H1 (cell line): ENCODE data around the gene LRRC28. TPM values are rescaled to one million over a fixed set of nuclear protein-coding genes. Genes with fewer than 3 reads are reported as not detected.

Source experiments
- CBX8 ChIP-seq: fragments of 300-800, 300-1000 bp; sonication (generic); IDR thresholded peaks from 2 replicates; pipeline ENCODE4 v1.7.1; 2016; ENCODE audit warnings: low read depth, low read length, borderline replicate concordance
- CREB1 ChIP-seq: IDR thresholded peaks from 2 replicates; pipeline ENCODE4 v1.6.1; 2012; ENCODE audit warnings: inconsistent platforms
- POLR2AphosphoS5 ChIP-seq: IDR thresholded peaks from 2 replicates; pipeline ENCODE4 v1.6.1; 2011; ENCODE audit warnings: low read depth, low read length
- RBBP5 ChIP-seq: IDR thresholded peaks from 2 replicates; pipeline ENCODE4 v1.7.1; 2012; ENCODE audit warnings: low read depth, mild to moderate bottlenecking, inconsistent platforms, low read length, moderate library complexity, borderline replicate concordance
- TAF7 ChIP-seq: optimal IDR thresholded peaks from 2 replicates; pipeline ENCODE3; 2011; ENCODE audit warnings: low read depth, mild to moderate bottlenecking, inconsistent platforms, low read length, moderate library complexity, borderline replicate concordance
- polyA plus RNA-seq, 7 experiments: library from polyadenylated mRNA; depleted of rRNA in 3 of 7; stranded (reverse) in 5 of 7; unstranded in 2 of 7; fragments of >200 nt in 5 of 7; fragments of 200-250 nt in 2 of 7; gene quantifications; 1 replicate in 5 of 7; 2 replicates in 1 of 7; 4 replicates in 1 of 7; pipeline versions ENCODE4 v1.2.1 to v1.2.3, GENCODE V29; 2011 to 2013; ENCODE audit warnings: missing spikeins in 2 of 7, mixed read lengths in 2 of 7
- total RNA-seq: library from RNA; stranded (reverse); fragmentation: NEBNext Ultra II Directional; extraction: Animal tissue kit (Norgen Biotek cat#: 25700); gene quantifications from 2 replicates; pipeline ENCODE4 v1.2.1, GENCODE V29; 2021

LRRC28 gene
- total and polyA plus RNA-seq, 2 of the 8 experiments (the other 6 are each of a cell fraction or from before 2014, with no cell fraction given): 20.2 to 23.3 TPM

DNA sequence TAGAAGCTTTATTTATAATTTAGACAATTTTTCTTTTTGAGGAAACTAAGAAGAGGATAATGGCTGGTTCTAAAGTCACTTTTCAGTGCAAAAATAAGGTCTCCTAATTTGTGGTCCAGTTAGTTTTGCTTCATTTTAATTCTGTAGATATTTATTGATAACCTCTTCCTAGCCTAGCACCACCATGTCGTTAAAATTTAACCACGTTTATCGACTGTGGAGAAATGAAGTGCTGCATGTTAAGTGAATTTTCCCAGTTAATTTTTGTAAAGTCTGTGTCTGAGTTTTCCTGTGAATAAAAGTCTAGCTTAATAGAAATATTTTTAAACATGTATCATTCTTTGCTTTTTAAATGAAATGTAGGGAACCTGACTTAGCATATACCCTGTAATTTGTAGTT lies 16.7 kb downstream of the LRRC28 start (continued):
- no peak for TF ChIP-seq TAF7
- TF ChIP-seq CBX8: no peak
- no peak for TF ChIP-seq RBBP5
- TF ChIP-seq POLR2AphosphoS5: no peak
- TF ChIP-seq CREB1: no peak
